HG03064 (cell line): ENCODE results near the gene SDHB.

Source experiments
- ATAC-seq: cut with Tn5 transposase; IDR thresholded peaks from one replicate; pipeline ENCODE4 v1.9.1; 2021; ENCODE audit warnings: low read depth; ENCODE audit not compliant: unreplicated experiment

Gene SDHB

GRCh38 chr1:17052038-17052437, 1.8 kb downstream of the SDHB start:
- no peak for ATAC-seq

GRCh38 chr1:17047924-17048323, 5.9 kb downstream of the SDHB start:
- ATAC-seq, result no peak

- ATAC-seq, result no peak
Measured at GRCh38 chr1:17046334-17046657, 7.5 kb downstream of the SDHB start.

- no peak for ATAC-seq
Measured at GRCh38 chr1:17045634-17046333, 8.0 kb downstream of the SDHB start.

DNA sequence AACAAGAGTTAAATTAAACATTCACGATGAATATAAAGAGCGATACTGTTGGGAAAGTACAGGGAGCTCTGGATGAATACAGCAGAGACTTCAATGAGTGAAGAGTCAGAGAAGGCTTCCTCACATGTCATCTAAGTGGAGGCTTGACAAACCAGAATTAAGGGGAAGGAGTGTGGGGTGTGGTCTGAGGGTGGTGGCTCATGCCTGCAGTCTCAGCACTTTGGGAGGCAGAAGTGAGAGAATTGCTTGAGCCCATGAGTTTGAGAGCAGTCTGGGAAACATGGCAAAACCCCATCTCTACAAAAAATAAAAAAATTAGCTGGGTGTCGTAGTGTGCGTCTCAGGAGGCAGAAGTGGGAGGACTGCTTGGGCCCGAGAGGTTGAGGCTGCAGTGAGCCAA, 8.7 kb downstream of the SDHB start:
- ATAC-seq, result no peak

GRCh38 chr1:17043676-17044075, 10.2 kb downstream of the SDHB start:
- no peak for ATAC-seq

GRCh38 chr1:17040135-17040534, 13.7 kb downstream of the SDHB start:
- no peak for ATAC-seq

- no peak for ATAC-seq
Measured at GRCh38 chr1:17039522-17039921, 14.3 kb downstream of the SDHB start.

DNA sequence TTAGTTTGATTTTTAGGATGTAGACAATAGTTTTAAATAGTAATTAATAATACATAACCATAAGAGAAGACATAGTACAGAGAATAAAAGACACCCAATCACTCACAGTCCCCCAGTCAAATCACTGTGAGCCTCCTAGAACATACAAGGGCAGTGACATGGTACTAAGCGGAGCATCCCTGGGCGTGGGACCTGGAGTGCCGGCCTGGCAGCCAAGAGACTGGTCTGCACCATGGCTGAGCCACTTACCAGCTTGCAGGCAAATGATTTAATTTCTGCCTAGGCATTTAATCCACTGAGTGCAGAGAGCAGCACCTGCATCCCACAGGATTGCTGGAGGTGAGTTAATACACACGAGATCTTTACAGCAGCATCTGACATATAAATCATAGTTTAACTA, 20.4 kb downstream of the SDHB start:
- no peak for ATAC-seq

DNA sequence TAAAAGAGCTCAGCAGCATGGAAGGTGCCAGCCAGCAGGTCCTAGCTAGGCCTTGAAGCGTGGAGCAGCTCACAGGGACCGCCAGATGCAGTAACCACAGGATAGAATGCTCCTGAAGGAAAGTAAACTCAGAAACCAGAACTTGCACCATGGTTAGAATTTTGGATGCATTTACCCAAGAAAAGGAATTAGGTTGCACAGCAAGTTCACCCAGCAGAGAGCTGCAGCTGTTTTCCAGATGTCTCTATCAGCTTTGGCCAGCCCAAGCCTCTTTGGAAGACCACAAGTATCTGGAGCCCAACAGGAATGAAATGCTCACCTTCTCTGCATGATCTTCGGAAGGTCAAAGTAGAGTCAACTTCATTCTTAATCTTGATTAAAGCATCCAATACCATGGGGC, 21.1 kb downstream of the SDHB start:
- ATAC-seq, result no peak

- ATAC-seq, result no peak
Measured at GRCh38 chr1:17031436-17031835, 22.4 kb downstream of the SDHB start.

GRCh38 chr1:17030206-17030605, 23.6 kb downstream of the SDHB start:
- ATAC-seq, result no peak

- ATAC-seq, result no peak
Measured at GRCh38 chr1:17028662-17029188, 25.1 kb downstream of the SDHB start.

GRCh38 chr1:17027900-17028299, 25.9 kb downstream of the SDHB start:
- ATAC-seq, result no peak

DNA sequence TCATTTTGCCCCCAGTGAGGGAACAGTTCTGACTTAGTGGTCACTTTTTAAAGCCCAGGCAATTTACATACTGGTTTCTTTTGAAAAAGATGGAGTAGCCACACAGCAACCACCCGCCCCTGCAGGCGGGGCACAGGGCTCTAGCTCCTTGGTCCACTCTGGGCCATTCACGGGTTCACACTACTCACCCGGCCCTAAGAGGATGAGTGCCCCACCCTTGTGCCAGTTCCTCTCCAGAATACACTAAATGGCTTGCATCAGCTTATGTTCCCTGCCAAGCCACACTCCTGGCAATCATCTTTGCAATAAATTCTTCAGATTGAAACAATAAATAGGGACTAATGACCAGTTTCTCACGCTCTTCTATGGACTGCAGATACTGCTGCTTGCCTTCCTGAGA, 26.4 kb downstream of the SDHB start:
- ATAC-seq, result no peak

- ATAC-seq, result no peak
Measured at GRCh38 chr1:17024721-17025120, 29.1 kb downstream of the SDHB start.

- no peak for ATAC-seq
Measured at GRCh38 chr1:17023573-17023972, 30.3 kb downstream of the SDHB start.

GRCh38 chr1:17023102-17023501, 30.7 kb downstream of the SDHB start:
- no peak for ATAC-seq

- ATAC-seq, result no peak
Measured at GRCh38 chr1:17021896-17022295, 31.9 kb downstream of the SDHB start.

- ATAC-seq, result no peak
Measured at GRCh38 chr1:17020502-17020901, 33.3 kb downstream of the SDHB start.

GRCh38 chr1:17018849-17019248, 35.0 kb downstream of the SDHB start:
- ATAC-seq, result no peak

- ATAC-seq, result no peak
Measured at GRCh38 chr1:17017435-17017834, 36.4 kb downstream of the SDHB start.

DNA sequence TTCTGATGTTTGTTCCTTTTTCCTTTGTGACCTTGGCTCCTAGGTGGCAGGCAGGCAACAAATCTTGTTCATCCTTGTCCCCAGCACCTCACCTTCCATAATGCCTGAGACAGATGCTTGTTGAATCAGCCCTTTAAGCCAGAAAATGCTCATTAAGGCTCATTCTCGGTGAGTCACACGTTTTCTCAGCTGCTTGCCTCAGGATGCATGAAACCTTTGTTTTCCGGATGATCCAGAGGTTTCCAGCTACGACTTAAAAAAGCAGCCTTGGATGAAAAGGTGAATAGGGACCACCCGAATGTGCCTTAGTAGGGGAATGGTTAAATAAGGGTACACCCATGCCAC, 37.5 kb downstream of the SDHB start:
- no peak for ATAC-seq
